Measurements from ENCODE around the gene ARHGAP26. TPM values are rescaled to one million over a fixed set of nuclear protein-coding genes. Genes with fewer than 3 reads are reported as not detected.

The ARHGAP26 gene
- total and polyA plus RNA-seq, 2 experiments from 2014 or later = 9.5 to 16.8 TPM

GRCh38 chr5:143114481-143114880, 344.3 kb downstream of the ARHGAP26 start:
- Histone ChIP-seq H3K36me3 (ENCODE audit: insufficient read depth) (no peaks in the 10 kb centered on the region), H3K4me1 (ENCODE audit: insufficient read depth) (peaks cover 35% of the 10 kb centered on the region), H2AFZ (no peak overlapping the region), H3K4me3 (no peak overlapping the region), H3K27me3 (ENCODE audit: insufficient read depth) (no peaks in the 10 kb centered on the region), H3F3A (replicated peaks; ENCODE audit: low read depth) (no peaks in the 10 kb centered on the region), H3K79me2 (replicated peaks; ENCODE audit: insufficient read depth) (no peaks in the 10 kb centered on the region), H3K27ac (ENCODE audit: low read depth) (no peak overlapping the region), H4K20me1 (replicated peaks; ENCODE audit: insufficient read depth) (no peaks in the 10 kb centered on the region), H3K4me2 (no peak overlapping the region), H3K9me2 (ENCODE audit: insufficient read depth) (peaks cover 4% of the 10 kb centered on the region)
- DNase-seq (ENCODE audit: low spot score) (no peak), ATAC-seq (no peak)
- Mint-ChIP-seq H3K4me1 (peaks cover 37% of the 10 kb centered on the region), H3K9me3 (no peaks in the 10 kb centered on the region), H3K36me3 (ENCODE audit: low read depth) (no peaks in the 10 kb centered on the region; the same call in 2 of the 3 replicates), H3K27ac (no peak overlapping the region), H3K27me3 (ENCODE audit: insufficient read depth, low read depth, poor library complexity) (peaks cover 2% of the 10 kb centered on the region), H3K4me3 (no peak overlapping the region)
- no peak for TF ChIP-seq STAT1 (IDR thresholded peaks at IDR 0.05; ENCODE audit: unreplicated experiment)
- TF ChIP-seq POLR2AphosphoS5 (IDR thresholded peaks at IDR 0.05; ENCODE audit: low read depth) = no peak
- no peak for TF ChIP-seq NANOG (IDR thresholded peaks at IDR 0.05; ENCODE audit: borderline replicate concordance)
- TF ChIP-seq CREB1 (CRISPR knock-in tag; IDR thresholded peaks at IDR 0.05; ENCODE audit: low read depth) = no peak
- no peak for TF ChIP-seq ZNF331 (CRISPR knock-in tag; IDR thresholded peaks at IDR 0.05; ENCODE audit: low read depth)
- no peak for TF ChIP-seq CTCF (conservative IDR thresholded peaks at IDR 0.05; ENCODE audit: low read depth in 2 of 2)
- TF ChIP-seq ZNF114 (CRISPR knock-in tag; IDR thresholded peaks at IDR 0.05) = no peak
- no peak for TF ChIP-seq ZNF462 (CRISPR knock-in tag; IDR thresholded peaks at IDR 0.05)

Measured in GM23338 (cell line).